Nephron (organoid): ENCODE data around the gene TRPC4AP.

Experiments used
- H3K27ac Mint-ChIP-seq, 3 experiments: 2 replicates each; pipeline ENCODE4 v1.8.0; 2020; ENCODE audit warnings: mixed read lengths in 3 of 3, mild to moderate bottlenecking in 2 of 3, moderate library complexity in 1 of 3
- H3K27me3 Mint-ChIP-seq: 2 replicates; pipeline ENCODE4 v1.8.0; 2021; ENCODE audit warnings: low read depth, mild to moderate bottlenecking, moderate library complexity, mixed read lengths
- H3K36me3 Mint-ChIP-seq: 2 replicates; pipeline ENCODE4 v1.8.0; 2020; ENCODE audit warnings: low read depth, mixed read lengths
- H3K4me1 Mint-ChIP-seq: 2 replicates; pipeline ENCODE4 v1.8.0; 2020; ENCODE audit warnings: mixed read lengths
- H3K4me3 Mint-ChIP-seq, 3 experiments: 2 replicates each; pipeline ENCODE4 v1.8.0; 2020; ENCODE audit warnings: mild to moderate bottlenecking in 3 of 3, mixed read lengths in 3 of 3, moderate library complexity in 2 of 3
- H3K9me3 Mint-ChIP-seq: 2 replicates; pipeline ENCODE4 v1.8.0; 2020; ENCODE audit warnings: mixed read lengths
- TF ChIP-seq, protein P1 (sequence below), 3 experiments: fragments of 200-600 bp; sonication (generic); IDR thresholded peaks; one replicate each; pipeline ENCODE4 v1.5.0; 2021; ENCODE audit warnings: antibody characterized with exemption in 3 of 3; ENCODE audit not compliant: unreplicated experiment in 3 of 3

Gene TRPC4AP

GRCh38 chr20:35133031-35133430 is 40.4 kb upstream of the TRPC4AP start:
- no peak overlapping the region for H3K27ac Mint-ChIP-seq
- H3K36me3 Mint-ChIP-seq, result peaks cover 32% of the 10 kb centered on the region
- no peak overlapping the region for H3K4me3 Mint-ChIP-seq
- no peaks in the 10 kb centered on the region for H3K9me3 Mint-ChIP-seq
- no peaks in the 10 kb centered on the region for H3K27me3 Mint-ChIP-seq
- H3K4me1 Mint-ChIP-seq, result no peaks in the 10 kb centered on the region
- TF ChIP-seq, protein P1, sequence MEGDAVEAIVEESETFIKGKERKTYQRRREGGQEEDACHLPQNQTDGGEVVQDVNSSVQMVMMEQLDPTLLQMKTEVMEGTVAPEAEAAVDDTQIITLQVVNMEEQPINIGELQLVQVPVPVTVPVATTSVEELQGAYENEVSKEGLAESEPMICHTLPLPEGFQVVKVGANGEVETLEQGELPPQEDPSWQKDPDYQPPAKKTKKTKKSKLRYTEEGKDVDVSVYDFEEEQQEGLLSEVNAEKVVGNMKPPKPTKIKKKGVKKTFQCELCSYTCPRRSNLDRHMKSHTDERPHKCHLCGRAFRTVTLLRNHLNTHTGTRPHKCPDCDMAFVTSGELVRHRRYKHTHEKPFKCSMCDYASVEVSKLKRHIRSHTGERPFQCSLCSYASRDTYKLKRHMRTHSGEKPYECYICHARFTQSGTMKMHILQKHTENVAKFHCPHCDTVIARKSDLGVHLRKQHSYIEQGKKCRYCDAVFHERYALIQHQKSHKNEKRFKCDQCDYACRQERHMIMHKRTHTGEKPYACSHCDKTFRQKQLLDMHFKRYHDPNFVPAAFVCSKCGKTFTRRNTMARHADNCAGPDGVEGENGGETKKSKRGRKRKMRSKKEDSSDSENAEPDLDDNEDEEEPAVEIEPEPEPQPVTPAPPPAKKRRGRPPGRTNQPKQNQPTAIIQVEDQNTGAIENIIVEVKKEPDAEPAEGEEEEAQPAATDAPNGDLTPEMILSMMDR (IDR thresholded peaks at IDR 0.05; ENCODE audit: unreplicated experiment in 3 of 3), result no peak

GRCh38 chr20:35131934-35132333 is 39.3 kb upstream of the TRPC4AP start:
- peaks cover 2% of the 10 kb centered on the region for H3K27me3 Mint-ChIP-seq
- TF ChIP-seq, protein P1 (IDR thresholded peaks at IDR 0.05; ENCODE audit: unreplicated experiment in 3 of 3), result no peak
- H3K4me1 Mint-ChIP-seq, result no peaks in the 10 kb centered on the region
- no peak overlapping the region for H3K4me3 Mint-ChIP-seq
- H3K36me3 Mint-ChIP-seq, result peaks cover 33% of the 10 kb centered on the region
- no peaks in the 10 kb centered on the region for H3K9me3 Mint-ChIP-seq
- H3K27ac Mint-ChIP-seq, result no peak overlapping the region

- H3K4me1 Mint-ChIP-seq, result no peaks in the 10 kb centered on the region
- H3K27ac Mint-ChIP-seq, result no peak overlapping the region
- H3K27me3 Mint-ChIP-seq, result peaks cover 4% of the 10 kb centered on the region
- TF ChIP-seq, protein P1 (IDR thresholded peaks at IDR 0.05; ENCODE audit: unreplicated experiment in 3 of 3), result no peak
- H3K36me3 Mint-ChIP-seq, result peaks cover 39% of the 10 kb centered on the region
- H3K4me3 Mint-ChIP-seq, result no peak overlapping the region
- no peaks in the 10 kb centered on the region for H3K9me3 Mint-ChIP-seq
These were observed 37.1 kb upstream of the TRPC4AP start for GRCh38 chr20:35129647-35130069.

DNA sequence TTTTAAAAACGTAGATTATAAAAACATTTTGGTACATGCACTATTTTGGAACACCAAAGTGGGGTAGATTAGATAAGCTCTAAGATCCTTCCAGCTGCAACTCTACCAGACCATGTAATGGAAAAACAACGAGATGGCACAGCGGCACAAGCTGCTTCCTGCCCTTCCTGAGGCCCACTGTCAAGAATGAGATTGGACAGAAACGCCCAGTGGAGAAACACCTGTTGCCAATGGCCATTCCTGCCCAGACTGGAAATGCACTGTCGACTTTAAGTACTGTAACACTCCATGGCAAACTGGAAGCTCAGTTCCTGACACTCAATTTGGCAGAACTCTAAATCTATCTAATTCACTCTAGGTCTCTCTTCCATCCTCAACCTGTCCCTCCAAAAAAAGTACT is 33.1 kb upstream of the TRPC4AP start:
- no peak overlapping the region for H3K27ac Mint-ChIP-seq
- peaks cover 41% of the 10 kb centered on the region for H3K36me3 Mint-ChIP-seq
- TF ChIP-seq, protein P1 (IDR thresholded peaks at IDR 0.05; ENCODE audit: unreplicated experiment in 3 of 3), result no peak
- no peaks in the 10 kb centered on the region for H3K9me3 Mint-ChIP-seq
- peaks cover 4% of the 10 kb centered on the region for H3K27me3 Mint-ChIP-seq
- no peaks in the 10 kb centered on the region for H3K4me1 Mint-ChIP-seq
- no peak overlapping the region for H3K4me3 Mint-ChIP-seq

GRCh38 chr20:35122756-35123405 is 30.3 kb upstream of the TRPC4AP start:
- Mint-ChIP-seq H3K9me3 (no peaks in the 10 kb centered on the region), H3K4me3 (no peak overlapping the region), H3K27ac (no peak overlapping the region), H3K27me3 (peaks cover 4% of the 10 kb centered on the region), H3K36me3 (peaks cover 44% of the 10 kb centered on the region), H3K4me1 (no peaks in the 10 kb centered on the region)
- TF ChIP-seq, protein P1 (IDR thresholded peaks at IDR 0.05; ENCODE audit: unreplicated experiment in 3 of 3), result no peak

DNA sequence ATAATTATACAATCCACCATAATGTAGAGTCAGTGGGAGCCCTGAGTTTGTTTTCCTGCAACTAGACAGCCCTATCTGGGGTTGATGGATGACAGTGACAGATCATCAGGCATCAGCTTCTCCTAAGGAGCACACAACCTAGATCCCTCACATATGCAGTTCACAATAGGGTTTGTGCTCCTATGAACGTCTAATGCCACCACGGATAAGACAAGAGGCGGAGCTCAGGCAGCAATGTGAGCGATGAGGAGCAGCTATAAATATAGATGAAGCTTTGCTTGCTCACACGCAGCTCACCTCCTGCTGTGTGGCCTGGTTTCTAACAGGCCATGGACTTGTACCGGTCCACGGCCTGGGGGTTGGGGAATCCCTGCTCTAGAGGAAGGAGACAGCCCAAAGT is 28.6 kb upstream of the TRPC4AP start:
- no peaks in the 10 kb centered on the region for H3K4me1 Mint-ChIP-seq
- TF ChIP-seq, protein P1 (IDR thresholded peaks at IDR 0.05; ENCODE audit: unreplicated experiment in 3 of 3), result no peak
- H3K27ac Mint-ChIP-seq, result no peak overlapping the region
- no peak overlapping the region for H3K4me3 Mint-ChIP-seq
- no peaks in the 10 kb centered on the region for H3K27me3 Mint-ChIP-seq
- H3K9me3 Mint-ChIP-seq, result no peaks in the 10 kb centered on the region
- H3K36me3 Mint-ChIP-seq, result peaks cover 40% of the 10 kb centered on the region
